ENCODE measurements around the gene ARID5B. TPM values are rescaled to one million over a fixed set of nuclear protein-coding genes. Genes with fewer than 3 reads are reported as not detected.

The ARID5B gene
- total RNA-seq, 1 experiment from 2014 or later: 1.3 TPM

DNA sequence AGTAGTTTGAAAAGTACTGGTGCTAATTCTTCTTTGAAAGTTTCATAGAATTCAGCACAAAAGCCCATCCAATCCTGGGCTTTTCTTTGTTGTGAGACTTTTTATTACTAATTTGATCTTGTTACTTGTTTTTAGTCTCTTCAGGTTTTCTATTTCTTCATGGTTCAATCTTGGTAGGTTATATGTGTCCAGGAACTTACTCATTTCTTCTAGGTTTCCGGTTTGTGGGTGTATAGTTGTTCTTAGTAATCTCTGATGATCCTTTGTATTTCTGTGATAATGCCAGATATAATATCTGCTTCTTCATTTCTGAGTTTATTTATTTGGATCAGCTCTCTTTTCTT is 219.7 kb downstream of the ARID5B start:
- no peaks in the 10 kb centered on the region for H3K79me2 ChIP-seq (ENCODE audit: low read length)
- no peaks in the 10 kb centered on the region for H3K27me3 ChIP-seq (ENCODE audit: low read length)
- no peak overlapping the region for H3K9ac ChIP-seq (ENCODE audit: low read length)
- no peak for DNase-seq
- H3K36me3 ChIP-seq (ENCODE audit: insufficient read depth, low read length): no peaks in the 10 kb centered on the region
- H3K4me2 ChIP-seq (ENCODE audit: low read depth, low read length, poor library complexity, severe bottlenecking): no peak overlapping the region
- H3K9me2 ChIP-seq (replicated peaks; ENCODE audit: insufficient read depth, low read length): no peaks in the 10 kb centered on the region
- H4K20me1 ChIP-seq (ENCODE audit: insufficient read depth, low read depth, low read length): no peaks in the 10 kb centered on the region
- peaks cover 9% of the 10 kb centered on the region for H3K4me1 ChIP-seq (ENCODE audit: low read length)
- no peak overlapping the region for H3K4me3 ChIP-seq (ENCODE audit: low read length)
- peak overlapping the region; percentile 42; the same call in 1 of the 2 replicates for H2AFZ ChIP-seq (ENCODE audit: low read length)
- no peak overlapping the region for H3K27ac ChIP-seq (ENCODE audit: low read length)
- H3K9me3 ChIP-seq (ENCODE audit: low read length): peaks cover 15% of the 10 kb centered on the region

- Histone ChIP-seq H3K9me3 (ENCODE audit: low read length) (peaks cover 17% of the 10 kb centered on the region), H3K27me3 (ENCODE audit: low read length) (no peaks in the 10 kb centered on the region), H3K27ac (ENCODE audit: low read length) (no peak overlapping the region), H4K20me1 (ENCODE audit: insufficient read depth, low read depth, low read length) (no peaks in the 10 kb centered on the region), H2AFZ (ENCODE audit: low read length) (peak overlapping the region; percentile 73), H3K9ac (ENCODE audit: low read length) (no peak overlapping the region), H3K4me1 (ENCODE audit: low read length) (no peaks in the 10 kb centered on the region; the same call in 1 of the 2 replicates), H3K79me2 (ENCODE audit: low read length) (no peaks in the 10 kb centered on the region), H3K9me2 (replicated peaks; ENCODE audit: insufficient read depth, low read length) (no peaks in the 10 kb centered on the region), H3K4me3 (ENCODE audit: low read length) (no peak overlapping the region), H3K36me3 (ENCODE audit: insufficient read depth, low read length) (no peaks in the 10 kb centered on the region; the same call in 1 of the 2 replicates), H3K4me2 (ENCODE audit: low read depth, low read length, poor library complexity, severe bottlenecking) (no peak overlapping the region)
- no peak for DNase-seq
Observed at GRCh38 chr10:62127975-62128374, 226.5 kb downstream of the ARID5B start.

- 0 out of 2 replicates have a peak overlapping the region, but pooled peaks have one; percentile 4 for H3K27ac ChIP-seq (ENCODE audit: low read length)
- no peaks in the 10 kb centered on the region; the same call in 1 of the 2 replicates for H3K36me3 ChIP-seq (ENCODE audit: insufficient read depth, low read length)
- no peak for DNase-seq
- H2AFZ ChIP-seq (ENCODE audit: low read length): no peak overlapping the region
- H3K9me2 ChIP-seq (replicated peaks; ENCODE audit: insufficient read depth, low read length): no peaks in the 10 kb centered on the region
- H3K79me2 ChIP-seq (ENCODE audit: low read length): no peaks in the 10 kb centered on the region
- H3K4me1 ChIP-seq (ENCODE audit: low read length): peaks cover 3% of the 10 kb centered on the region; the same call in 1 of the 2 replicates
- no peak overlapping the region for H3K9ac ChIP-seq (ENCODE audit: low read length)
- no peak overlapping the region for H3K4me3 ChIP-seq (ENCODE audit: low read length)
- H3K9me3 ChIP-seq (ENCODE audit: low read length): peaks cover 8% of the 10 kb centered on the region
- H3K4me2 ChIP-seq (ENCODE audit: low read depth, low read length, poor library complexity, severe bottlenecking): no peak overlapping the region
- H4K20me1 ChIP-seq (ENCODE audit: insufficient read depth, low read depth, low read length): no peaks in the 10 kb centered on the region
- no peaks in the 10 kb centered on the region for H3K27me3 ChIP-seq (ENCODE audit: low read length)
Observed at GRCh38 chr10:62130948-62131347, 229.4 kb downstream of the ARID5B start.

GRCh38 chr10:62131724-62132123 is 230.2 kb downstream of the ARID5B start:
- Histone ChIP-seq H3K9me2 (replicated peaks; ENCODE audit: insufficient read depth, low read length) (no peaks in the 10 kb centered on the region), H4K20me1 (ENCODE audit: insufficient read depth, low read depth, low read length) (no peaks in the 10 kb centered on the region), H3K79me2 (ENCODE audit: low read length) (no peaks in the 10 kb centered on the region), H3K9me3 (ENCODE audit: low read length) (peaks cover 8% of the 10 kb centered on the region), H3K4me3 (ENCODE audit: low read length) (no peak overlapping the region), H3K4me1 (ENCODE audit: low read length) (peaks cover 3% of the 10 kb centered on the region; the same call in 1 of the 2 replicates), H3K36me3 (ENCODE audit: insufficient read depth, low read length) (no peaks in the 10 kb centered on the region; the same call in 1 of the 2 replicates), H3K27me3 (ENCODE audit: low read length) (no peaks in the 10 kb centered on the region), H3K27ac (ENCODE audit: low read length) (no peak overlapping the region), H3K9ac (ENCODE audit: low read length) (no peak overlapping the region), H3K4me2 (ENCODE audit: low read depth, low read length, poor library complexity, severe bottlenecking) (no peak overlapping the region), H2AFZ (ENCODE audit: low read length) (0 out of 2 replicates have a peak overlapping the region, but pooled peaks have one; percentile 33)
- no peak for DNase-seq

GRCh38 chr10:62133618-62134017 is 232.1 kb downstream of the ARID5B start:
- H3K79me2 ChIP-seq (ENCODE audit: low read length): no peaks in the 10 kb centered on the region
- H3K9me2 ChIP-seq (replicated peaks; ENCODE audit: insufficient read depth, low read length): no peaks in the 10 kb centered on the region
- H3K4me3 ChIP-seq (ENCODE audit: low read length): no peak overlapping the region
- no peak overlapping the region for H3K4me2 ChIP-seq (ENCODE audit: low read depth, low read length, poor library complexity, severe bottlenecking)
- H3K27me3 ChIP-seq (ENCODE audit: low read length): no peaks in the 10 kb centered on the region
- no peak overlapping the region for H3K27ac ChIP-seq (ENCODE audit: low read length)
- no peaks in the 10 kb centered on the region; the same call in 1 of the 2 replicates for H3K36me3 ChIP-seq (ENCODE audit: insufficient read depth, low read length)
- no peak overlapping the region for H2AFZ ChIP-seq (ENCODE audit: low read length)
- peaks cover 8% of the 10 kb centered on the region for H3K9me3 ChIP-seq (ENCODE audit: low read length)
- H3K9ac ChIP-seq (ENCODE audit: low read length): no peak overlapping the region
- no peak for DNase-seq
- peaks cover 3% of the 10 kb centered on the region; the same call in 1 of the 2 replicates for H3K4me1 ChIP-seq (ENCODE audit: low read length)
- no peaks in the 10 kb centered on the region for H4K20me1 ChIP-seq (ENCODE audit: insufficient read depth, low read depth, low read length)

DNA sequence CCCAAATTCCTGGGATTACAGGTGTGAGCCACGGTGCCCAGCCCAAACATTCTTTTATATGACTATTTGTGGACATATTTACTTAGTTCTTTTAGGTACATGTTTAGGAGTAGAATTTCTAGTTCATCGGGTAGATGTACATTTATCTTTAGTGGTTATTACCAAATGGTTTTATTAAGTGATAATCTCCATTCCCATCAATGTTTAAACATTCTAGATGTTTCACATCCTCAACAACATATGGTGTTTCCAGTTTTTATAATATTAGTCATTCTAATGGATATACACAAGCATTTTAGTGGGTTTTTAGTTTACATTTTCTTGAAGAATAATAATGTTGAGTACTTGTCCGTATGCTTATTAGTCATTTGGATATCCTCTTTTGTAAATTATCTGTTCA is 235.4 kb downstream of the ARID5B start:
- no peak overlapping the region for H3K4me2 ChIP-seq (ENCODE audit: low read depth, low read length, poor library complexity, severe bottlenecking)
- no peaks in the 10 kb centered on the region for H3K79me2 ChIP-seq (ENCODE audit: low read length)
- 0 out of 2 replicates have a peak, but pooled peaks cover 3% of the 10 kb centered on the region for H3K4me1 ChIP-seq (ENCODE audit: low read length)
- no peak overlapping the region for H3K9ac ChIP-seq (ENCODE audit: low read length)
- no peaks in the 10 kb centered on the region for H3K27me3 ChIP-seq (ENCODE audit: low read length)
- H4K20me1 ChIP-seq (ENCODE audit: insufficient read depth, low read depth, low read length): no peaks in the 10 kb centered on the region
- no peak overlapping the region for H2AFZ ChIP-seq (ENCODE audit: low read length)
- H3K9me3 ChIP-seq (ENCODE audit: low read length): no peaks in the 10 kb centered on the region
- no peak overlapping the region for H3K27ac ChIP-seq (ENCODE audit: low read length)
- no peak overlapping the region for H3K4me3 ChIP-seq (ENCODE audit: low read length)
- no peaks in the 10 kb centered on the region for H3K36me3 ChIP-seq (ENCODE audit: insufficient read depth, low read length)
- H3K9me2 ChIP-seq (replicated peaks; ENCODE audit: insufficient read depth, low read length): no peaks in the 10 kb centered on the region
- DNase-seq: no peak

Other genes starting within 250 kb of the ARID5B start
- gene CABCOCO1, start 238.8 kb upstream of the ARID5B start, total RNA-seq (2014; rRNA removed; shearing (Covaris generic); ENCODE audit: low replicate concordance): not detected in 2 replicates

Data from Karpas-422 (cell line).